GM06990 (cell line): ENCODE data around the gene COA5.

ENCODE experiments used
- DNase-seq: peaks from one replicate; pipeline ENCODE4 v3.0.0-alpha.2; 2011; ENCODE audit not compliant: insufficient read length; ENCODE audit errors: extremely low read depth
- H3K27me3 ChIP-seq: replicated peaks from 2 replicates; pipeline ENCODE4 v1.6.0; 2011; ENCODE audit warnings: low read length; ENCODE audit not compliant: control insufficient read depth, insufficient read depth
- H3K36me3 ChIP-seq: 2 replicates; pipeline ENCODE4 v1.5.1; 2011; ENCODE audit warnings: low read length; ENCODE audit not compliant: control insufficient read depth, insufficient read depth
- H3K4me3 ChIP-seq: replicated peaks from 2 replicates; pipeline ENCODE4 v1.5.1; 2011; ENCODE audit warnings: low read depth, mild to moderate bottlenecking, control low read depth, low read length
- TF ChIP-seq, protein P1 (sequence below): IDR thresholded peaks from 2 replicates; pipeline ENCODE4 v1.5.1; 2011; ENCODE audit warnings: low read length, control low read depth, mild to moderate bottlenecking, inconsistent platforms; ENCODE audit not compliant: insufficient read depth, poor library complexity, severe bottlenecking

Gene COA5

GRCh38 chr2:98571121-98571701 lies 37.1 kb downstream of the COA5 start:
- Histone ChIP-seq H3K27me3 (no peaks in the 10 kb centered on the region), H3K36me3 (peaks cover 54% of the 10 kb centered on the region), H3K4me3 (no peak overlapping the region)
- TF ChIP-seq, protein P1, sequence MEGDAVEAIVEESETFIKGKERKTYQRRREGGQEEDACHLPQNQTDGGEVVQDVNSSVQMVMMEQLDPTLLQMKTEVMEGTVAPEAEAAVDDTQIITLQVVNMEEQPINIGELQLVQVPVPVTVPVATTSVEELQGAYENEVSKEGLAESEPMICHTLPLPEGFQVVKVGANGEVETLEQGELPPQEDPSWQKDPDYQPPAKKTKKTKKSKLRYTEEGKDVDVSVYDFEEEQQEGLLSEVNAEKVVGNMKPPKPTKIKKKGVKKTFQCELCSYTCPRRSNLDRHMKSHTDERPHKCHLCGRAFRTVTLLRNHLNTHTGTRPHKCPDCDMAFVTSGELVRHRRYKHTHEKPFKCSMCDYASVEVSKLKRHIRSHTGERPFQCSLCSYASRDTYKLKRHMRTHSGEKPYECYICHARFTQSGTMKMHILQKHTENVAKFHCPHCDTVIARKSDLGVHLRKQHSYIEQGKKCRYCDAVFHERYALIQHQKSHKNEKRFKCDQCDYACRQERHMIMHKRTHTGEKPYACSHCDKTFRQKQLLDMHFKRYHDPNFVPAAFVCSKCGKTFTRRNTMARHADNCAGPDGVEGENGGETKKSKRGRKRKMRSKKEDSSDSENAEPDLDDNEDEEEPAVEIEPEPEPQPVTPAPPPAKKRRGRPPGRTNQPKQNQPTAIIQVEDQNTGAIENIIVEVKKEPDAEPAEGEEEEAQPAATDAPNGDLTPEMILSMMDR, result no peak
- DNase-seq, result no peak

GRCh38 chr2:98570356-98570755 lies 38.0 kb downstream of the COA5 start:
- no peak overlapping the region for H3K4me3 ChIP-seq
- H3K36me3 ChIP-seq, result peaks cover 57% of the 10 kb centered on the region

GRCh38 chr2:98569915-98570314 lies 38.4 kb downstream of the COA5 start:
- no peak overlapping the region for H3K4me3 ChIP-seq
- no peak for DNase-seq
- peaks cover 58% of the 10 kb centered on the region for H3K36me3 ChIP-seq
- TF ChIP-seq, protein P1, result no peak
- H3K27me3 ChIP-seq, result no peaks in the 10 kb centered on the region

More at GRCh38 chr2:98570356-98570755, 38.0 kb downstream of the COA5 start:
- DNase-seq, result no peak
- TF ChIP-seq, protein P1, result no peak
- H3K27me3 ChIP-seq, result no peaks in the 10 kb centered on the region

GRCh38 chr2:98569197-98569793 lies 39.0 kb downstream of the COA5 start:
- TF ChIP-seq, protein P1, result peak; percentile 96
- H3K4me3 ChIP-seq, result no peak overlapping the region
- no peaks in the 10 kb centered on the region for H3K27me3 ChIP-seq
- DNase-seq, result no peak
- peaks cover 61% of the 10 kb centered on the region for H3K36me3 ChIP-seq

GRCh38 chr2:98568161-98568956 lies 40.0 kb downstream of the COA5 start:
- H3K4me3 ChIP-seq, result no peak overlapping the region
- no peaks in the 10 kb centered on the region for H3K27me3 ChIP-seq
- H3K36me3 ChIP-seq, result peaks cover 63% of the 10 kb centered on the region
- TF ChIP-seq, protein P1, result no peak
- DNase-seq, result no peak
